HepG2 (cell line): Measurements from ENCODE around the gene RASA4B. TPM values are rescaled to one million over a fixed set of nuclear protein-coding genes. Genes with fewer than 3 reads are reported as not detected.
A peak's percentile ranks its signal among the peaks of the same experiment; 100 is the strongest.
"Not testable (repeated sequence)": the region's sequence is repeated elsewhere in the genome, so short reads cannot be mapped to it uniquely, and the experiment has no call there.

Experiments used
- ATAC-seq: fragments of 200-7000 bp; cut with Tn5 transposase; 3 replicates; pipeline ENCODE4 v1.9.1; 2020; ENCODE audit warnings: mild to moderate bottlenecking, moderate library complexity
- BruUV-seq: library from RNA; stranded (reverse); fragments of 400-500 nt; replicated peaks from 2 replicates; lab custom pipeline; 2021; lab: Mats Ljungman, UMichigan
- CTCF ChIA-PET: fragments of 300-600 bp; formaldehyde crosslinking; extraction: SDS; loops from one replicate; lab custom pipeline; 2021; ENCODE audit warnings: low total read pairs, inconsistent platforms, low intra/inter-chr PET ratio; lab: Yijun Ruan, JAX
- POLR2A ChIA-PET: fragments of 350-600 bp; sonication (Branson Sonifier 250); formaldehyde crosslinking; loops from one replicate; lab custom pipeline; 2020; ENCODE audit warnings: antibody characterized with exemption, inconsistent platforms; lab: Yijun Ruan, JAX
- DNase-seq: peaks from one replicate; pipeline ENCODE4 v3.0.0-alpha.2; 2015; ENCODE audit warnings: low spot score
- FAIRE-seq: peaks from 3 replicates; lab custom pipeline; 2011; peaks lifted over from hg19 to GRCh38; lab: Jason Lieb, UNC
- H2AFZ ChIP-seq: one replicate; pipeline ENCODE4 v1.6.1; 2011; ENCODE audit warnings: low read length, inconsistent platforms
- H3K27ac ChIP-seq: fragments of 300-600 bp; 3 replicates; pipeline ENCODE4 v1.8.0; 2011; ENCODE audit warnings: mixed run types, mild to moderate bottlenecking, mixed read lengths, low read length, inconsistent platforms; ENCODE audit not compliant: insufficient read depth; ENCODE audit errors: extremely low read length
- H3K27me3 ChIP-seq, 2 experiments: fragments of 200-600 bp in 1 of 2; 2 replicates in 1 of 2; 3 replicates in 1 of 2; pipeline versions ENCODE4 v1.6.0 to v1.8.0; 2011; ENCODE audit warnings: low read length in 2 of 2, mild to moderate bottlenecking in 2 of 2, moderate library complexity in 2 of 2, inconsistent platforms in 1 of 2; ENCODE audit not compliant: insufficient read depth in 2 of 2, control insufficient read depth in 1 of 2
- H3K36me3 ChIP-seq, 2 experiments: fragments of 200-600 bp in 1 of 2; replicated peaks in 1 of 2; 2 replicates in 1 of 2; 3 replicates in 1 of 2; pipeline versions ENCODE4 v1.5.1 to v1.8.0; 2011; ENCODE audit warnings: low read length in 2 of 2, inconsistent platforms in 1 of 2; ENCODE audit not compliant: insufficient read depth in 2 of 2, control insufficient read depth in 1 of 2
- H3K4me1 ChIP-seq: 2 replicates; pipeline ENCODE4 v1.5.1; 2012; ENCODE audit warnings: low read length, inconsistent platforms; ENCODE audit not compliant: insufficient read depth
- H3K4me2 ChIP-seq: 2 replicates; pipeline ENCODE4 v1.6.0; 2011; ENCODE audit warnings: low read depth, low read length, inconsistent platforms
- H3K4me3 ChIP-seq, 3 experiments: fragments of 200-600 bp in 1 of 3; sonication (generic), shearing (Covaris generic) in 1 of 3; replicated peaks in 1 of 3; 2 replicates each; pipeline ENCODE4 v1.5.1; 2011 to 2016; ENCODE audit warnings: low read length in 3 of 3, inconsistent platforms in 2 of 3, low read depth in 2 of 3, mild to moderate bottlenecking in 2 of 3, control low read depth in 1 of 3, mixed read lengths in 1 of 3; ENCODE audit not compliant: insufficient read depth in 1 of 3
- H3K79me2 ChIP-seq: one replicate; pipeline ENCODE4 v1.6.1; 2011; ENCODE audit warnings: low read length, inconsistent platforms; ENCODE audit not compliant: insufficient read depth
- H3K9ac ChIP-seq: 2 replicates; pipeline ENCODE4 v1.6.0; 2011; ENCODE audit warnings: mild to moderate bottlenecking, low read depth, low read length, inconsistent platforms; ENCODE audit not compliant: insufficient read depth
- H3K9me3 ChIP-seq: 2 replicates; pipeline ENCODE4 v1.5.1; 2012; ENCODE audit warnings: mild to moderate bottlenecking, low read length
- H4K20me1 ChIP-seq: 2 replicates; pipeline ENCODE4 v1.6.0; 2011; ENCODE audit warnings: inconsistent platforms, mild to moderate bottlenecking, low read length, moderate library complexity; ENCODE audit not compliant: insufficient read depth
- WGBS: methylation state at CpG from one replicate; pipeline ENCODE4 v1.1.6; 2017; ENCODE audit warnings: low lambda C conversion rate; 5-methylcytosine and 5-hydroxymethylcytosine counted together
- in situ Hi-C: cut with HindIII; loops from 2 replicates; pipeline ENCODE4 v1.10.0; 2017; ENCODE audit warnings: low pct_unique_long_range_greater_than_20kb; ENCODE audit not compliant: extremely low pct_ligation_motif_present
- intact Hi-C: fragments of 100-400 bp; cut with micrococcal nuclease; formaldehyde crosslinking; loops from one replicate; pipeline ENCODE4 v1.10.0; 2022; ENCODE audit not compliant: unreplicated experiment
- polyA plus RNA-seq, 8 experiments: library from polyadenylated mRNA; depleted of rRNA in 3 of 8; stranded (reverse) in 7 of 8; unstranded in 1 of 8; fragments of >200 nt; fragmentation: Illumina TruSeq in 4 of 8; extraction: Trizol in 4 of 8; gene quantifications; 2 replicates each; pipeline versions ENCODE4 v1.2.1 to v1.2.3, GENCODE V29; 2011 to 2016; ENCODE audit warnings: low read depth in 4 of 8, missing spikeins in 1 of 8, mixed read lengths in 1 of 8; ENCODE audit not compliant: insufficient read depth in 1 of 8
- total RNA-seq, 5 experiments: library from RNA; depleted of rRNA; stranded (reverse); fragments of >200 nt; fragmentation: Illumina TruSeq; extraction: Trizol; gene quantifications; 2 replicates each; pipeline ENCODE4 v1.2.3, GENCODE V29; 2016; ENCODE audit warnings: low read depth in 1 of 5

Gene RASA4B
- total and polyA plus RNA-seq, 2 of the 13 experiments (the other 11 are each of a cell fraction or from before 2014, with no cell fraction given) = 0.82 to 1.3 TPM

GRCh38 chr7:102512642-102513221 lies 4.8 kb downstream of the RASA4B start:
- DNase-seq = peak; percentile 5
- peak; percentile 2; the same call in 1 of the 3 replicates for ATAC-seq
- FAIRE-seq, intact Hi-C loops, H3K4me3 ChIP-seq, BruUV-seq, H3K9me3 ChIP-seq, H3K36me3 ChIP-seq, H3K4me1 ChIP-seq, H2AFZ ChIP-seq, H3K27ac ChIP-seq, H3K27me3 ChIP-seq, H4K20me1 ChIP-seq, H3K79me2 ChIP-seq, H3K9ac ChIP-seq, in situ Hi-C loops, CTCF ChIA-PET, H3K4me2 ChIP-seq, POLR2A ChIA-PET: not testable (repeated sequence)
- WGBS = 5% methylated on average over 5 of the region's 5 CpGs

- H3K9ac ChIP-seq, H3K27me3 ChIP-seq, intact Hi-C loops, H3K27ac ChIP-seq, H4K20me1 ChIP-seq, H3K4me2 ChIP-seq, H3K36me3 ChIP-seq, H3K4me3 ChIP-seq, H2AFZ ChIP-seq, POLR2A ChIA-PET, FAIRE-seq, DNase-seq, H3K9me3 ChIP-seq, H3K79me2 ChIP-seq, BruUV-seq, H3K4me1 ChIP-seq, CTCF ChIA-PET, in situ Hi-C loops: not testable (repeated sequence)
- no CpG with 5 or more reads among the region's 30 CpGs for WGBS
- ATAC-seq = peak; percentile 62
Observed at GRCh38 chr7:102511860-102512522, 5.6 kb downstream of the RASA4B start.

- H3K27me3 ChIP-seq, ATAC-seq, H3K4me1 ChIP-seq, H4K20me1 ChIP-seq, BruUV-seq, H3K79me2 ChIP-seq, H3K9ac ChIP-seq, H3K36me3 ChIP-seq, DNase-seq, intact Hi-C loops, H3K4me3 ChIP-seq, H3K9me3 ChIP-seq, H2AFZ ChIP-seq, H3K4me2 ChIP-seq, POLR2A ChIA-PET, FAIRE-seq, H3K27ac ChIP-seq, in situ Hi-C loops, CTCF ChIA-PET: not testable (repeated sequence)
- WGBS = 56% methylated on average over 6 of the region's 8 CpGs
Observed at GRCh38 chr7:102510575-102510974, 7.0 kb downstream of the RASA4B start.

DNA sequence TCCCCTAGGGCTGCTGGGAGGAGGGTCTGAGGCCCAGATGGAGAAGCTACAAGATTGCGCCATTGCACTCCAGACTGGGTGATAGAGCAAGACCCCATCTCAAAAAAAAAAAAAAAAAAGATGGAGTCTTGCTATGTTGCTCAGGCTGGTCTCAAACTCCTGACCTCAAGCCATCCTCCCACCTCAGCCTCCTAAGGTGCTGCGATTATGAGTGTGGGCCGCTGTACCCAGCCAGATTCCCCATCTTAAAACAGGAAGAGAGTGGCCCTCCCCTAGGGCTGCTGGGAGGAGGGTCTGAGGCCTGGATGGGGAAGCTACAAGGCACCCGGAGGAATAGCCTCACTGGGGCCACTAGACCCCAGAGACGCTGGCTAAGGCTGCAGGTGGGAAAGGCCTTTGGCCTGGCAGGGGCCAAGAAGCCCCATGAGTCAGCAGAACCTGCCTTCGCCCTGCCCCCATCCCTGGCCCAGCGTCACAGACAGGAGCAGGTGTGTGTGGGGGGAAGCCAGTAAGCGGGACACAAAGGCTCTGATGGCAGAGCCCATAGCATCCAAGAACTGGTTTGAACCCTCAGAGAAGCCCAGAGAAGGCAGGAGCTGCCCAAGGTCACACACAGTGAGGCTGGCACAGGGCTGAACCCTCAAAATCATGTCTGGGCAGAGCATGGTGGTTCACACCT lies 10.0 kb downstream of the RASA4B start:
- FAIRE-seq, H3K27me3 ChIP-seq, intact Hi-C loops, H3K4me1 ChIP-seq, H3K4me2 ChIP-seq, CTCF ChIA-PET, H3K27ac ChIP-seq, DNase-seq, H2AFZ ChIP-seq, in situ Hi-C loops, H4K20me1 ChIP-seq, BruUV-seq, H3K9ac ChIP-seq, POLR2A ChIA-PET, H3K79me2 ChIP-seq, H3K36me3 ChIP-seq, H3K9me3 ChIP-seq, H3K4me3 ChIP-seq, ATAC-seq: not testable (repeated sequence)
- 89% methylated on average over 3 of the region's 8 CpGs for whole genome bisulfite sequencing
